GM12801 (cell line): ENCODE data around the gene ALG9.

Source experiments
- TF ChIP-seq, protein P1 (sequence below): IDR thresholded peaks from one replicate; pipeline ENCODE4 v1.5.1; 2011; ENCODE audit warnings: control low read depth; ENCODE audit not compliant: insufficient read length; ENCODE audit errors: extremely low read depth

ALG9 gene

DNA sequence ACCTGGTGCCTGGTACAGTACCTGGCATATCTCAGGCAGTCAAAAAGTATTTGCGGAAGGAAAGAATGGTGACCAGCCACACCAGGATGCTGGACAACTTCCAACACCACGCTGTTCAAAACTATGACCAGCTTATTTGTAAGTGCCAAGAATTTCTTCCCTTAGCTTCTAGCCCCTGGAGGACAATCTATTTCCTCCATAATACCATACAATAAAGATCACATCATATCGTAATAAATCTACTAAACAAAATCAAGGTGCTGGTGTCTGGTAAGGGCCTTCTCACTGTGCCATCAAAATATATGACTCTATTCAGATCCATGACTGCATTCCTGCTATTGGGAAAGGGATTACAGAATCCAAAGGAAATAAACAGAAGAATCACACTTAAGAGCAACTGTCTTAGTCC is 51.5 kb downstream of the ALG9 start:
- TF ChIP-seq, protein P1, sequence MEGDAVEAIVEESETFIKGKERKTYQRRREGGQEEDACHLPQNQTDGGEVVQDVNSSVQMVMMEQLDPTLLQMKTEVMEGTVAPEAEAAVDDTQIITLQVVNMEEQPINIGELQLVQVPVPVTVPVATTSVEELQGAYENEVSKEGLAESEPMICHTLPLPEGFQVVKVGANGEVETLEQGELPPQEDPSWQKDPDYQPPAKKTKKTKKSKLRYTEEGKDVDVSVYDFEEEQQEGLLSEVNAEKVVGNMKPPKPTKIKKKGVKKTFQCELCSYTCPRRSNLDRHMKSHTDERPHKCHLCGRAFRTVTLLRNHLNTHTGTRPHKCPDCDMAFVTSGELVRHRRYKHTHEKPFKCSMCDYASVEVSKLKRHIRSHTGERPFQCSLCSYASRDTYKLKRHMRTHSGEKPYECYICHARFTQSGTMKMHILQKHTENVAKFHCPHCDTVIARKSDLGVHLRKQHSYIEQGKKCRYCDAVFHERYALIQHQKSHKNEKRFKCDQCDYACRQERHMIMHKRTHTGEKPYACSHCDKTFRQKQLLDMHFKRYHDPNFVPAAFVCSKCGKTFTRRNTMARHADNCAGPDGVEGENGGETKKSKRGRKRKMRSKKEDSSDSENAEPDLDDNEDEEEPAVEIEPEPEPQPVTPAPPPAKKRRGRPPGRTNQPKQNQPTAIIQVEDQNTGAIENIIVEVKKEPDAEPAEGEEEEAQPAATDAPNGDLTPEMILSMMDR = no peak

DNA sequence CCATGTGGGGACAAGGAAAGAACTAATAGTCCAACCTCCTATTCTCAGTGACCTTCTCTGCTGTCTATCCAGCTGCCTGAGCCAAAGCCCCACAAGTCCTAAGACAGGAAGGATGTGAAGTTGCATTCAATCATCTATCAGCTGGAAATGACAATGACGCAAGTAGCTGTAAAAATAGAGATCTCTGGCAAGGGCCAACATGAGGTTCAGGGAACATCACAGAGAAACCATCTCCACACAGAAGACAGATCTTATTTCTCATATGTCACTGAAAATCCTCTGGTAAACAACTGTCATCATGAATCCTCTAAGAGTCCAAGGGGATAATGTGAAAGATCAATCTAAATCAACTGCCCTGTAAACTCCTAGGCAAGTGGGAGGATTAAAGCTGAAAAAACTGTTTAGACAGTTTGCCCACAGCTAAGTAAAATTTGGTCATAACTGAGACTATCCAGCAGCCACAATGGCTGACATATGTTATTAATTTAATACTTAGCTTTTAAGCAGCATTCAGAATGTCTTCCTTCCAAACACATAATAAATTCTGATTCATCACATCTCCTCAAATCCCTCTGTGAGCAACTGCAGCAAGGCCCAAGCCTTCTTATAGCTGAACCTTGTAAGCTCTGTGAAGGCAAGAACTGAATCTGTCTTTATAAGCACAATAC is 52.1 kb downstream of the ALG9 start:
- TF ChIP-seq, protein P1 = no peak

DNA sequence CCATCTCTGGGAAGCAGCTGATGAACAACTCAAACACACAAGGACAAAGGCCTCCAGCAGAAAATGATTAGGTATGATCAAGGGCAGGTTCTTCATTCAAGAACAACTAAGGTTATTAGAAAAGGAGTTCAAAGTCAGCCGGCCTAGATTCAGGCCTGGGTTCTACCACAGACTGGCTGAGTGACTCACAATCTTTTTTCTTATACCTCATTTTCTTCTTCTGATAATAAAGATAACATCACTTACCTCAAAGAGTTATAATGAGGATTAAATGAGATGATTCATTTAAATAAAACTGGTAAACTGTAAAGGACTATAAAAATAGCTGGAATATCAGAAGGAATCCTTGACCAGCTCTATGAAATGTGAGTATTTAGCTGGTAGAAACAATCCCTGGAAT is 55.9 kb downstream of the ALG9 start:
- TF ChIP-seq, protein P1 = no peak

DNA sequence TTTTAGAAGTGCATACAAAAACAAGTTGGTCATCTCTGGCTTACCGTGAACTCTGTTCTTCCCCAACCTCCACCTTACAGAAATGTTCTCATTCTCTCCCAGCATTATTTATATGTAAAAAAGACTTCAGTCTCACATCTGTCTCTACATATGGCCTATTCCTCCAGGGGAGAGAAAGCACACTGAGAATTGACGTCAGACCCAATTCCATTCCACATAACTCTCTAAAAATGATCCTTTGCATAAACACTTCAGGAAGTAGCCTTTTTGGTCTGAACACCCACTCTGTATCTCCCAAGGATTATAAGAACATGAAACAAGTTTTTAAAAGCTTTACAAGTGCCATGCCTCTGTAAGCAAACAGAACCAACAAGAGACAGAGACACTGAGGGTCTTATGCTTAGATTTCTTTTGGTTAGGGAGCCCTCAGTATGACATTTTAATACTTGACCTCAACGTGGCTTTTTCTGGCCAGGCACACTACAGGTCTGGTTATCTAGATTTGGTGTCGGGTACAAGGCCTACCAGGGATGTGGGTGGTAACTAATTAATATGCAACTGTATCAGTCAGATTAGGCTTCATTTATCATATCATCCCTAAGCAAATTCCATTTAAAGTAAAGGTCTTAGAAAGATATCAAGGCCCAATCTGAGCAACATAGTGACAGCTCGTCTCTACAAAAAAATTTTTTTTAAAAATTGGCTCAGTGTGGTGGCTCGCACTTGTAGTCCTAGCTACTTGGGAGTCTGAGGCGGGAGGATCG is 56.6 kb downstream of the ALG9 start:
- TF ChIP-seq, protein P1 = no peak

DNA sequence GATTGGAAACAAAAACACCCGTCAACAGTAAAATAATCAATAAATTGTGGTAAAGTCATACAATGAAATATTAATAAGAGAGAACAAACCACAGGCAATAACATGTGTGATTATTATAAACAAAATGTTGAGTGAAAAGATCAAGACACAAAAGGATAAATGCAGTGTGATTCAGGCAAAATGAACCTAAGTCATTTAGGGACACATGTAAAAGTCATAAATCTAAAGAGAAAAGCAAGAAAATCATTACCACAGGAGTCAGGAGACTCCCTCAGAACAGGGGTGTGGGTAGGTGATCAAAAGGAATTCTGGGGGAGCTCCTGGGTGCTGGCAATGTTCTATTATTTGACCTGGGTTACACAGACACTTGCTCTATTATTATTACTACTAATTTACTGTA is 57.3 kb downstream of the ALG9 start:
- TF ChIP-seq, protein P1 = no peak

DNA sequence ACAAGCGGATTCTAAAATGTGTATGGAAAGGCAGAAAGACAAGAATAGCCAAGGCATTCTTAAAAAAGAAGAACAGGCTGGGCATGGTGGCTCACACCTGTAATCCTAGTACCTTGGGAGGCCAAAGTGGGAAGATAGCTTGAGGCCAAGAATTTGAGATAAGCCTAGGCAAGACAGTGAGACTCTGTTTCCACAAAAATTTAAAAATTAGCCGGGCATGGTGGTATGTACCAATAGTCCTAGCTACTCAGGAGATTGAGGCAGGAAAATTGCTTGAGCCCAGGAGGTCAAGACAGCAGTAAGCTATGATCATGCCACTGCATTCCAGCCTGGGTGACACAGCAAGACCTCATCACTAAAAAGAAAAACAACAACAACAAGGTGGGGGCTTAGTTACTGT is 59.2 kb downstream of the ALG9 start:
- TF ChIP-seq, protein P1 = no peak

DNA sequence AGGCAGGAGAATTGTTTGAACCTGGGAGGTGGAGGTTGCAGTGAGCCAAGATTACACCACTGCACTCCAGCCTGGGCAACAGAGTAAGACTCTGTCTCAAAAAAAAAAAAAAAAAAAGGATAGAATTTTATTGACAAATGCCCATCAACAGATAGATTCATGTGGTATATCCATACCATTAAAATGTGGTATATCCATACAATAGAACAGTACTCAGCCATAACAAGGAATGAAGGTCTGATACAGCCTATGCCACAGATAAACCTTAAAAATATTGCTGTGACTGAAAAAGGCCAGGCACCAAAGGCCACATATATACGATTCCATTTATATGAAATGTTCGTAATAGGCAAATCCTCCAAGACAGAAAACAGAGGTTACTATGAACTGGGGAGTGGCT is 59.9 kb downstream of the ALG9 start:
- TF ChIP-seq, protein P1 = no peak
